Measurements from ENCODE around the gene DUSP15. TPM values are rescaled to one million over a fixed set of nuclear protein-coding genes. Genes with fewer than 3 reads are reported as not detected.

Gene DUSP15
- total and polyA plus RNA-seq, 9 of the 15 experiments (the other 6 are each of a cell fraction or from before 2014, with no cell fraction given), result 0.34 TPM; not detected in 8

- TF ChIP-seq NCOA1 (IDR thresholded peaks at IDR 0.05; ENCODE audit: low read depth), result no peak
- TF ChIP-seq ATF4 (CRISPR knock-in tag; IDR thresholded peaks at IDR 0.05), result no peak
- TF ChIP-seq MTA1 (IDR thresholded peaks at IDR 0.05; ENCODE audit: borderline replicate concordance), result peak; percentile 53; the same call in 1 of the 2 replicates
- TF ChIP-seq LCOR (CRISPR knock-in tag; IDR thresholded peaks at IDR 0.05), result peak; percentile 20; the same call in 1 of the 2 replicates
- no peak for TF ChIP-seq ATF1 (CRISPR knock-in tag; IDR thresholded peaks at IDR 0.05)
- peak; percentile 25; the same call in 1 of the 2 replicates for TF ChIP-seq ATF1 (tag; IDR thresholded peaks at IDR 0.05)
- peak; percentile 88 for TF ChIP-seq BCOR (IDR thresholded peaks at IDR 0.05)
- TF ChIP-seq HMG20A (CRISPR knock-in tag; conservative IDR thresholded peaks at IDR 0.05), result no peak
- no peak for TF ChIP-seq CHAMP1 (IDR thresholded peaks at IDR 0.05)
- no peak for TF ChIP-seq SREBF2 (CRISPR knock-in tag; IDR thresholded peaks at IDR 0.05)
- peak; percentile 62 to 65; a peak in 3 of 4 replicates for TF ChIP-seq FOXK2 (conservative IDR thresholded peaks at IDR 0.05 in 1 of 2, IDR thresholded peaks at IDR 0.05 in 1 of 2; ENCODE audit: low read depth in 2 of 2)
- TF ChIP-seq NBN (IDR thresholded peaks at IDR 0.05; ENCODE audit: low read depth), result peak; percentile 58; the same call in 1 of the 2 replicates
- TF ChIP-seq HOMEZ (CRISPR knock-in tag; IDR thresholded peaks at IDR 0.05), result no peak
- no peak for TF ChIP-seq PURB (CRISPR knock-in tag; IDR thresholded peaks at IDR 0.05; ENCODE audit: low read depth)
- no peak for TF ChIP-seq ZNF274 (IDR thresholded peaks at IDR 0.05; ENCODE audit: borderline replicate concordance, low read depth, low read length)
- TF ChIP-seq ZFP30 (CRISPR knock-in tag; IDR thresholded peaks at IDR 0.05; ENCODE audit: borderline replicate concordance), result no peak
- TF ChIP-seq ZNF764 (CRISPR knock-in tag; IDR thresholded peaks at IDR 0.05; ENCODE audit: low read depth), result no peak
- TF ChIP-seq SIN3A (IDR thresholded peaks at IDR 0.05; ENCODE audit: borderline replicate concordance in 2 of 2, control insufficient read depth in 1 of 2, low read depth in 2 of 2, low read length in 2 of 2), result no peak
- TF ChIP-seq E2F6 (IDR thresholded peaks at IDR 0.05; ENCODE audit: borderline replicate concordance in 1 of 2, extremely low read depth in 1 of 2, insufficient read depth in 1 of 2, insufficient read length in 1 of 2, low read depth in 1 of 2, low read length in 1 of 2, poor library complexity in 1 of 2, severe bottlenecking in 1 of 2), result peak; percentile 18 to 67
- peak in 1 of 2 experiments; percentile 62; a peak in 2 of 4 replicates for TF ChIP-seq TRIM24 (IDR thresholded peaks at IDR 0.05)
- no peak for TF ChIP-seq ZNF436 (CRISPR knock-in tag; IDR thresholded peaks at IDR 0.05)
- peak; percentile 38 for TF ChIP-seq HMGN3 (IDR thresholded peaks at IDR 0.05; ENCODE audit: borderline replicate concordance, extremely low read depth, insufficient read length, low read depth, low read length)
Observed at GRCh38 chr20:31835977-31836852, 34.1 kb downstream of the DUSP15 start (continued).
